GM21576 (cell line): ENCODE measurements around the gene SLC7A1.

Experiments used
- ATAC-seq: cut with Tn5 transposase; IDR thresholded peaks from one replicate; pipeline ENCODE4 v1.9.1; 2021; ENCODE audit warnings: mild to moderate bottlenecking, moderate library complexity; ENCODE audit not compliant: unreplicated experiment

Gene SLC7A1

GRCh38 chr13:29583073-29583785 lies 12.3 kb downstream of the SLC7A1 start:
- no peak for ATAC-seq

DNA sequence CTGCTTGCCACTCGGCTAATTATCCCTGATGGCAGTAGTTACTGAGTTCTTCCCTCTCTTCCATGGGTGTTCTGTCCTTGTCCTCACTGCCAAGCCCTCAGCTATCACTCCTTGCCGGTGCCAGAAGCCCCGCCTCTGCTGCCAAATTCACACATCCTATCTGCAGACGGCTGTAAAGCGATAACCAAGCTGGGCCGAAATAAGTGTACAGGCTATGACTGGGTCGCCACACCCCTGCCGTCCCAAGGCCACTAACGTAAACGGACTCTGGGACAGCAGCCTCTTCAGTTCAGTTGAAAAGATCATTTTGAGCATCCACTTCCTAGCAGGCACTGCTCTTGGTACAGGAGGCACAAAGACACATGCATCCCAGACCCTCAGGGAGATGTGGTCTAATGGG lies 13.3 kb downstream of the SLC7A1 start:
- no peak for ATAC-seq

GRCh38 chr13:29581666-29582065 lies 13.8 kb downstream of the SLC7A1 start:
- no peak for ATAC-seq

GRCh38 chr13:29579094-29579493 lies 16.4 kb downstream of the SLC7A1 start:
- ATAC-seq: no peak

DNA sequence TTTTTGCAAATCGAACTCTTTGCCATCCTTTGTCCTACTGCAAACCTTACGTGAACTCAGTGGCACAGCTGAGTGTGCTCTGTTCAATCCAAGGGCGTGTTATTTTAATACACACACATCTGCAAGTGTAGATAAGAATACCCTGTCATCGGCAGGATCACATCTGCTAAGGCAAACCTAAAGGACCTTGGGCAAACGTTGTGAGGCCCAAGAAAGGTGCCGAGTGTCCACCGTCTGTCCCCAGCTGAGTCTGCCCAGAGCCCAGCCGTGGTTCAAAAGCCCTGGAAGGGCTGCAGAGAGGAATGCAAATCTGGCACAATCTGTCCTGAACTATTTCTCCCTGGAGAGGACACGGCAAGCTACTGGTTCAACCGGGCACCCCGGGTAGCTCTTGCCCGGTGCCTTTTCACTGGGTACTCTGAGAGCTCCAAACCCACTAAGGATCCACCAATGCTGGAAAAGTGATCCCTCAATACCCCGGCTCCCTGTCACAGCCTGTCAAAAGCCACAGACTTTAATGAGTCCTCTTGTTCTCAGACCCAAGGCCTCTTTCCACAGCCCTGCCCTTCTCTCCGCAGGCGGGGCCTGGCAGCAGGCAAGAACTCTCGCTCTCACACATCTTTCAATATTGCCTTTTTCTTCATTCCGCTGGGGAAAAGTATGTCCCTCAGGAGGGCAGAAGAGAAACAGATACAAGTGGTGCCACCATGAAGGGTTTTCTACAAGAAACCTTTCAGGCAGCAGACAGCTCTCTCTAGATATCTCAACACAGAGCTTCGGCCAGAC lies 17.0 kb downstream of the SLC7A1 start:
- no peak for ATAC-seq

DNA sequence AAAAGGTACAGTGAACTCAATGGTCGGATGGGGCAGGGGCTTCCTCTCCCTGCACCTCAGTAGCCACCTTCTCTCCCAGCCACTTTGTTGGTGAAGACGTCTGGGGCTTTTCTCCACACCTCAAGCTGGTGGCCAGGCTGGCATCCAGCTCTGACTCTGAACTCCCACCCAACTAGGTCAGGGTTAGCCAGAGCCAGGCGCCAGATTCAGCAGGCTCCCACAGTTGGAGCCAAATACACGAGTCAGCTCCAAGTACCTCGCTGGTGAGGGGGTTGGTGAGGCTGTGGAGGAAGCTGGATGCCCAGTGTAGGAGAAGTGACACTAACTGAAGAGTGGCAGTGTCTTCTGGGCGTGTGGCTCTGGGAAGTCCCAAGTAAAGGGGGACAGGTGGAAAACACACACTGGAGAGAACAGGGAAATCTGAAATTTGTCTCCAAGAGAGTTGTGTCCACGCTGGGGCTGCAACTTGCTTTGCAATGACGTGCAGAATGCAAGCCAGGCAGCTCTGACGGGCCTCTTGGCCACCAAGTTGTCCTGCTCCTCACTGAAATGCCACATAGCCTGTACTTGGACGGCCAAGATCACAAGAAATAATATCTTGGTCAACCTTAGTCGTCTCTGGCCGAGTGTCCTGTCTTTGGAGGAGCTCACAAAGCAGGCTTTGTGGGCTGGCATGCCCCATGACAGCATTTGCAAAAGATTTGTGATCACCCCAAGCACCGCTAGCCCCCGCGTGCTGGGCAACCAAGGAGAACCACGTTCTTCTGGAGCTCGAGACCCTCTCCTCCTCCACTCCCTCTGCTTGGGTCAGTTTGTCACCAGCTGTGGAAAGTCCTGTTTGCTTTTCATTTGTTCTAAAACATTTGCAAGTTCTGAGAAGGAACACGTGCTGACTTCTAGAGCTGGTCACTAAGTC lies 18.1 kb downstream of the SLC7A1 start:
- no peak for ATAC-seq

DNA sequence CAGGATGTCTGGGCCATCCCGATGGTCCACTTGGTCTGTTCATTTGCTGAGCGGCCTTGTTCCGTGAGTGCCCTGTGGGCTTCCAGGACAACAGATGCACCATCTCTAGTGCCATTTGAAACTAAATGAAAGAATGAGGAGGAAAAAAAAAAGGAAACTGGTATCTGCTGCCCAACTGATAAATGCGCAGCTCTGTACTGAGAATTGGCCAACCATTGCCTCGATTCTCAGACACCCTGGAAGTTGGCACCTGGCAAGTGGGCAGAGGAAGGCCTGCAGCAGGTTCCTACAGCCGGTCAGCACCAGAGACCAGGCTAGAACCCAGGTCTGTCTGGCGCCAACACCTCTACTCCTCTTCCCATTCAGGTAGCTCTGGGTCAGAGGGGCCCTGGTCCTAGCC lies 18.9 kb downstream of the SLC7A1 start:
- ATAC-seq: no peak

DNA sequence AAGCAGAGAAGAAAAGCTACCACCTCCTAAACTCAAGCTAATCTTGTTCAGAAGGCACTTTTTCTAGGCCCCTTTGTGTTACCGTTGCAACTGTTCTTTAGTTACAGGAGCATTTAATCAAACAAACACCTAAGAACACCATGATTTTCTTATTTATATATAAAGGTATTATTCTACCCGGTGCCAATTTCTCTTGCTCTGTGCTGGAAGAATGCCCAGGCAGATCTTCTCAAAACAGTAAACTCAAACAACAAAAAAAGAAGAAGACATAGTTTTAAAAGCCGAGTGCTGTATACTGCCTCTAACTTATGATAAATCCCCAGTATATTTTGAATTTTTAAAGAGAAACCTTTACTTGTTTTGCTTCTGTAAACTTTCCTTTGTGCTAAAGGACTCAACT lies 20.4 kb downstream of the SLC7A1 start:
- ATAC-seq: no peak

GRCh38 chr13:29573190-29573589 lies 22.3 kb downstream of the SLC7A1 start:
- ATAC-seq: peak; percentile 62

DNA sequence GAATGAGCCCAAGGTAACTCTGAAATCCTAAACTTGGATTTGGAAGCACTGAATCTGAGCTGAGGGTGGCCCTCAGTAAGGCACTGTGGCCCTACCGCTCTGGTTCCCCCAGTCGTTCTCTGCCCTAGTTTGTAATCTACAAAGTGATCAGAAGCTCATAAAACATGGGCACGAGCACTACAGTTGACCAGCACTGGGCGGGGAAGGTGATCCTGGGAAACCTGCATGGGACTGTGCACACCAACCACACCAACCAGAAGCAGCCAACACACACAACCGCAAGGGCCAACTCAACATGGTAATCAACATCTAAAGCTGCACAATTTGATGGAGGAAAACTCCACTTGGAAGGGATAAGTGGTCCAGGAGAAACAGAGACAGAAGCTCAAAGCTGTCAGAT lies 22.9 kb downstream of the SLC7A1 start:
- ATAC-seq: no peak

GRCh38 chr13:29571876-29572570 lies 23.5 kb downstream of the SLC7A1 start:
- ATAC-seq: no peak

- ATAC-seq: no peak
Observed at GRCh38 chr13:29570051-29570654, 25.3 kb downstream of the SLC7A1 start.

GRCh38 chr13:29569253-29570050 lies 26.0 kb downstream of the SLC7A1 start:
- no peak for ATAC-seq

DNA sequence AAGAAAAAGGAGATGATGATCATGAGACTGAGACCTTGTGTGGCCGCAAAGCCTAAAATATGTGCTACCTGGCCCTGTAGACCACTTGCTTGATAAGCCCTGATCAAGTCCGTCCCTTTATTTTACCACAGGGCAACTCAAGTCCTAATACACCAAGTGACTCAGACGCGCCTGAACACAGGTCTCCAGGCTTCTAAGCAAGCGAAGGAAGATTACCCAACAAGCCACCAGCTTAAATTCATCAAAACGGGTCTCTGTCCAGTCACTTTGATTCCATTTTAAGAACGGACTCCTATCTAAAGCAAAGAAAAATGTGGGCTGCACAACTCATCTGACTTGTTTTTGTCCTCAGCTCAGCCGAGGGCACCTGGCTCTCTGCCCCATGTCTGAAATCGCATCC lies 26.8 kb downstream of the SLC7A1 start:
- no peak for ATAC-seq

DNA sequence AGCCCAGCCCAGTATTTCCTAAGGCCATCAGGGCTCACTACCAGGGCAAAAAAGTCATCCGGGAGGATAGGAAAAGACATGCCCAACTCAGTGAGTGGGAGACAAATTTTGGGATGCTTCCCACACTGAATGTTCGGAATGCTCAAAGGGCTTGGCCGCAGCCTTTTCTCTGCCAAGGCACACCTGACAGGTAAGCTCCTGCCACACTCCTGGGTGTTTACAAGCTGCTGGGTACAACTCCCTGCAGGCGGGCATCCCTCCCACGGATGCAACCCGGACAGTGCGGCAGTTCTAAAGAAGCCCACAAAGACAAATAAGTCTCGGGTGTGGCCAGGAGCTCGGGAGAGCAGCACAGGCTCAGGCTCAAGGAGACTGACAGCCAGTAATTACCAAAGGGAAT lies 28.1 kb downstream of the SLC7A1 start:
- no peak for ATAC-seq

DNA sequence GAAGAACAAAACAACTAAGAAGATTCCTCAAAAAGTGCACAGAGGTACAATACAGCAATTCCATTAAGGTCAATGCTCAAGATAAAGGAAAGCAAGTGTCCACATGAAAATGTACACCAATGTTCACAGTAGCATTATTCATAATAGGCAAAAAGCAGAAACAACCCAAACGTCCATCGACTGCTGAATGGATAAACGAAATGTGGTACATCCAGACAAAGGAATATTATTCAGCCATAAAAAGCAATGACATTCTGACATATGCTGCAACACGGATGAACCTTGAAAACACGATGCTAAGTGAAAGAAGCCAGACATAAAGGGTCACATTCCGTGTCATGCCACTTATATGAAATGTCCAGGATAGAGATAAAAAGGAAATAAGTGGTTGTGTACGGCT lies 29.3 kb downstream of the SLC7A1 start:
- ATAC-seq: no peak

GRCh38 chr13:29564818-29565217 lies 30.7 kb downstream of the SLC7A1 start:
- ATAC-seq: no peak

DNA sequence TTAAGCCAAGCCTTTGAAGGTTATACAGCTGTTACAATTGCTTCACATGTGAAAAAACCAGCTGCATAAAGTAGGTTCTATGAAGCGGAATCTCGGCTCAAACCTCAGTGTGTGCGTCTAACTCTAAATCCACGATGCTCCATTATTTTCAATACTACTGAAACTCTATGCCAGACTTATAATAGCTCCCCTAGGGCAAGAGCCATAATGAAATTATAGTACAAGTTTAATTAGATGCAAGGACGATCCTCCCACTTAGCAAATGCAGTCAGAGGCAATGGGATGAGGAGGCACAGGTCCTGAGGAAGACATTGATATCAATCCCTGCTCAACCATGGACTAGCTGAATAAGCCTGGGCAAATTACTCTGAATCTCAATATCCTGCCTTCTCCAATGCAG lies 31.1 kb downstream of the SLC7A1 start:
- ATAC-seq: no peak

DNA sequence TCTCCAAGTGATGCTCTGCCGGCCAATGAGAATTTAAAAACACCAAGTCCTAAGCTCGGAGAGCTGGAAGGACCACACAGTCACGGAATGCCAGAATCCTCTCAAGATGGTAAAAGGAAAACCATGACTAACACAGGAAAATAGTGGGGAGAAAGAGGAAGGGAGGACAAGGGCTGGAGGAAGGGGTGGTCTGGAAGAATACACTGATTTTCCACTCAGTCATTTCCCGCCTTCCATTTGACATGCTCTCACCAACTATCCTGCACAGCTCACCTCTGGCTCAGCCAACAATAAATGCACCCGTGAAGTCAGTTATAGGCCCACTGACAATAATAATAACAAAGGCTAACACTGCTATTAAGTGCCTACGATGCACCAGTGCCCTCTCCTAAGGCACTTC lies 31.5 kb downstream of the SLC7A1 start:
- no peak for ATAC-seq
